DMS79 (cell line): Measurements from ENCODE around the gene DIO3.

Experiments
- DNase-seq: peaks from one replicate; lab custom pipeline; 2025; lab: John Stamatoyannopoulos, UW

DIO3 gene

GRCh38 chr14:101561145-101561896 lies at the start of gene DIO3:
Gene DIO3 (plus strand): TSS chr14:101561495.
- no peak for DNase-seq

- no peak for DNase-seq
These were observed 49.5 kb upstream of the DIO3 start for GRCh38 chr14:101511620-101512375.

- no peak for DNase-seq
These were observed 49.0 kb upstream of the DIO3 start for GRCh38 chr14:101512376-101512695.

GRCh38 chr14:101514136-101514535 lies 47.2 kb upstream of the DIO3 start:
- DNase-seq: no peak

- DNase-seq: no peak
These were observed 44.9 kb upstream of the DIO3 start for GRCh38 chr14:101516401-101516800.

DNA sequence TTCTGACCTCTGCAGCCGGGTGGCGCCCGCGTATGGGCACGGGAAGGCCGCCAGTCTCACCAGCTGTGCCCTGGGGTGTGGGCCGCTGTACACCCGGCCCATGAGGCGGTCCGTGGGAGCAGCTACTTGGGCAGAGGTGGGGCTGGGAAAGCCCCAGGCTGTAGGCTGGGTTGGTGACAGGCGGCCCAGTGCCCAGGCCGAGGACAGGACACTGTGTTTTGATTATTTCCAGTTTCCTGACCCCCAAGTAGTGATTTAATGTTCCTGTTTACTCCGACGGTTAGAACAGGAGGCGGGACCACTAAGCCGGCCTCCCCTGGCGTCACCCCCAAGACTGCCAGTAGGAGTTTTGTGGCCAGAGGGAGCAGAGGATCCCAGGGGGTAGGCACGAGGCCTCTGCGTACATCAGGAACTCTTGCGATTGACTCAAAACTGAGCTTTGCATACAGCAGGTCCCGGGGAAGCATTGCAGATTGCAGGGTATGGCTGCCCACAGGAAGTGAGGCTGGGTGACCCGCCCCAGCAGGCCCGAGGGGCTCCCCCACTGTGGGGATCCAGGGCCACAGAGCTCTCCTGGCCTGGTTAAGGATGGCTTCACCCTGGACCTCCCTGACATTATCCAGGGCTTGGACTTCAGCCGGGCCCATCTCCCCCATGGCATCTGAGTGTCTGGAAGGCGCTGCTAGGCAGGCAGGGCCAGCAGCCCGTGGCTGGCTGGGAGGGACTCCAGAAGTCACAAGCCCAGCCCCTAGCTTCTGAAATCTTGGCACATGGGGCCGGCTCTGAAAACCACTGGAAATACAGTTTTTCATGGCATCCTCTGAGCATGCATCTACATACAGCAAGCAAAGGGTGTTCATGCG lies 42.5 kb upstream of the DIO3 start:
- DNase-seq: no peak

- no peak for DNase-seq
These were observed 40.4 kb upstream of the DIO3 start for GRCh38 chr14:101520621-101521472.

DNA sequence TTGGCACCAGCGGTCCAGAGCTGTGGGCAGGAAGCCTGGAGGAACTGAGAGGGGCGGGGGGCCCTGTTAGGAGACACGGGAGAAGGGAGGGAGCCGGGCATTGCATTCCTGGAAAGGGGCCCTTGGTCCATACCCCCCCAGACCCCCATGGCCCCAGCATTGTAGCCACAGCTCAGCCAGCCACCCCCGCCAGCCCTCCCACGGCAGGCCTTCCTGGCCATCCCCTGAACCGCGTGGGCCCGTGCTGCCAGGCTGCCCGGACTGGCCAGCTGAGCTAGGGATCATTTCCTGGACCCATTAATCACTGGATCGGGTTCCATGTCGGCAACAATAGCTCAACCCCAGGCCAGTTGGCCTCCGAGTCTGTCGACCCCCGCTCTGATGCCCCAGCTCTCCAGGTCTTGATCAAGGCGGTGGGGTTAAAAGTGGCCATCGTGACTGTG lies 39.8 kb upstream of the DIO3 start:
- DNase-seq: no peak

GRCh38 chr14:101521978-101522377 lies 39.3 kb upstream of the DIO3 start:
- DNase-seq: no peak

GRCh38 chr14:101525640-101526527 lies 35.4 kb upstream of the DIO3 start:
- DNase-seq: peak; percentile 49

DNA sequence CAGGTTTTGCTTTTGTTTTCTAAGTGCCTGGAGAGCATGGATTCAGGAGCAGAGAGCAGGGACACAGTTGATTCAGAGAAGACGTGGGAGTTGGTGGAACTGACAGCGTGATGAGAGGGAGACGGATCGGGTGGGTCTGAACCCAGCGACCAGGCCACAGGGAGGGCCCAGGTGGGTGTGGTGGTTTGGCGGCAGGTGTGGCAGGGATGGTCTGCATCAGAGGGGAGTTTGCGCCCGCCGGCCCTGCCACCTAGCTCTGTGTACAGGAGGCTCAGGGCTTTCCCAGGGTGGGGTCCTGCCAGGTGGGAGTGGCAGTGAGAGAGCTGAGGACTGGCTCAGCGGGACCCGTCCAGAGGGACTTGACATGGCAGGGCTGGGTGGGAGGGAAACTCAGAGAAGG lies 33.3 kb upstream of the DIO3 start:
- no peak for DNase-seq

DNA sequence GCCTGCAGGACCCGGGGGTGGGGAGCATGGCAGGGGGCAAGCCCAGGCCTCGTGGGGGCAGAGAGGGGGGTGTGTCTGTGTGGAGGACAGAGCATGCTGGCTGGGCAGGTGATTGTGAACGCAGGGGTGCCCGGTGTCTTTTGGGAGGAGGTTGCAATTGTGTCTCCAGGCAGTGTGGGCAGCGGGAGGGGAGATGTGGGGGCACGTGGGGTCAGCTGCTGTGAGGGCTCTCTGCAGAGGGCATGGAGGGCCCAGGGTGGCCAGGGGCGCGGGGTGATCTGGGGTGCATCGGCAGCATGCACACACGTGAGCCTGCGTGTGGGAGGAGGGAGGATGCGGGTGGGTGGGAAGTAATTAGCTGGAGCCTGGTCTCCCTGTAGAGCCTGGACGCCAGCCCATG lies 32.2 kb upstream of the DIO3 start:
- no peak for DNase-seq

DNA sequence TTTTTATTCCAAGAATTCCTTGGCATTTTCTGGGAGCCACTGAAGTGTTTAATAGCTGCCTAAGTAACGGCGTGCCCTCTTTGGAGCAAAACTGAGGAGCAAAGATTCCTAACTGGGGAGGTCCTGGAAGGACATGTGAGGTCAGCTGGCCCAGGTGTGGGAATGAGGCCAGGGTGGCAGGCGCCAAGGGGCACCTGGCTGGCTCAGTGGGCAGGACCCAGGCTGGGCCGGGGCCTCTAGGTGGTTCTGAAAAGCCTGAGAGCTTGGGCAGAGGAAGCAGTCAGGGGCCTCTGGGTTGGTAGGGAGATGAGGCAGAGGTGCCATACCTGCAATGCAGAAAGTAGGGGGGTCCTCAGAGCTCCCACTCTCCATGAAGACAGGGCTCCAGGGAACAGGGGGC lies 27.1 kb upstream of the DIO3 start:
- no peak for DNase-seq

GRCh38 chr14:101535232-101535631 lies 26.1 kb upstream of the DIO3 start:
- no peak for DNase-seq

DNA sequence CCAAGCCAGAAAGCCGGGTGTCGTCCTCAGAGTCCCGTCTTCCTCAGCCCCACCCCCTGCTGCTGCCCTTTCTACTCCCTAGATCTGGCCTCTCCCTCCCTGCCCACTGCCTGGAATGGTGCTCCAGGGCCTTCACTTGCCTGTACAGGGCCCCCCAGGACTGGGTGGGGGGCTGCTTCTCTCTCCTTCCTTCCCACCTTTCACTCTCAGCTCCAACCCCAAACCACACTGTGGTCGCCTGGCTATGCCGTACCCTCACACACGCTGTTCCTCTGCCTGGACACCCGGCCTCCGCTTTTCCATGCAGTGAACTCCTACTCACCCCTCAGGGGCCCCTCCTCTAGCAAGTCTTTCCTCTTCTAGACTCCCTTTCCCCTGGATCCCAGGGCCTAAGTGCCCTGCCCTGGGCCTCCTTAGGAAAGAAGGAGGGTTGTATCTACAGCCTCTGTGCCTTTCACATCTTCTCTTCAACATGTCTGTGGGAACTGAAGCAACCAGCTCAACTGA lies 25.5 kb upstream of the DIO3 start:
- no peak for DNase-seq

DNA sequence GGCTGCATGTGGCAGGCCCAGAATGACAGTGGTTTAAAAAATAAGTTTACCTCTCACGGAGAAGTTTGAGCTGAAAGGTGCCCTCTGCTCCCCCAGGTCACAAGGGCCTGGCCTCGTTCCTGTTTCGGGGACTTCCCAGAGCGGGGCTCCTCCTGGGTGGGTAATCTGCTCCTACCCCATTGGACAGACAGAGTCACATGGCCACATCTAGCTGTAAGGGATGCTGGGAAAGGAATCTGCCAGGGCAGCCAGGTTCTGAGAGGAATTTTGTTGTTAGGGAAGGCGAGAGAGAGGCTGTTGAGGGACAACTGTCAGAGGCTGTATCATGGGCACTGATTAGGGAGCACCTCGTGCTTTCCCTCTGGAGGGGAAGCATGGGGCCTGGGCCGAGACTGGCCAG lies 24.0 kb upstream of the DIO3 start:
- no peak for DNase-seq

- no peak for DNase-seq
These were observed 22.4 kb upstream of the DIO3 start for GRCh38 chr14:101538878-101539277.

GRCh38 chr14:101539880-101540279 lies 21.4 kb upstream of the DIO3 start:
- DNase-seq: no peak

GRCh38 chr14:101540481-101541462 lies 20.5 kb upstream of the DIO3 start:
- no peak for DNase-seq
